Skeletal muscle tissue (tissue), 4 donors: ENCODE measurements around the gene KLHL1. TPM values are rescaled to one million over a fixed set of nuclear protein-coding genes. Genes with fewer than 3 reads are reported as not detected.

Experiments
- H3K27ac ChIP-seq: one replicate; pipeline ENCODE4 v1.7.0; 2013; ENCODE audit warnings: mild to moderate bottlenecking, low read depth, low read length, inconsistent platforms
- H3K27me3 ChIP-seq, 3 donors: one replicate each; pipeline ENCODE4 v1.7.0; 2013; ENCODE audit warnings: low read length in 3 of 3; ENCODE audit not compliant: control insufficient read depth in 3 of 3, insufficient read depth in 3 of 3
- H3K36me3 ChIP-seq, 3 donors: one replicate each; pipeline ENCODE4 v1.7.0; 2013; ENCODE audit warnings: low read length in 3 of 3; ENCODE audit not compliant: control insufficient read depth in 3 of 3, insufficient read depth in 3 of 3
- H3K4me1 ChIP-seq, 3 donors: one replicate each; pipeline ENCODE4 v1.7.0; 2013; ENCODE audit warnings: low read length in 3 of 3, mild to moderate bottlenecking in 3 of 3; ENCODE audit not compliant: control insufficient read depth in 3 of 3, insufficient read depth in 3 of 3
- H3K4me3 ChIP-seq, 3 donors: one replicate each; pipeline ENCODE4 v1.7.0; 2013; ENCODE audit warnings: low read length in 3 of 3
- H3K9ac ChIP-seq, 3 donors: one replicate each; pipeline ENCODE4 v1.7.0; 2013; ENCODE audit warnings: low read length in 3 of 3, mild to moderate bottlenecking in 3 of 3, moderate library complexity in 2 of 3, low read depth in 1 of 3
- H3K9me3 ChIP-seq, 3 donors: one replicate each; pipeline ENCODE4 v1.7.0; 2013; ENCODE audit warnings: low read length in 3 of 3; ENCODE audit not compliant: control insufficient read depth in 3 of 3
- total RNA-seq: library from RNA; depleted of rRNA; stranded (reverse); fragments of >200 nt; gene quantifications from one replicate; pipeline ENCODE4 v1.2.3, GENCODE V29; 2014
- donor health status: Osteomylitis.

The KLHL1 gene
- total RNA-seq, 1 donor from 2014 or later, result not detected

DNA sequence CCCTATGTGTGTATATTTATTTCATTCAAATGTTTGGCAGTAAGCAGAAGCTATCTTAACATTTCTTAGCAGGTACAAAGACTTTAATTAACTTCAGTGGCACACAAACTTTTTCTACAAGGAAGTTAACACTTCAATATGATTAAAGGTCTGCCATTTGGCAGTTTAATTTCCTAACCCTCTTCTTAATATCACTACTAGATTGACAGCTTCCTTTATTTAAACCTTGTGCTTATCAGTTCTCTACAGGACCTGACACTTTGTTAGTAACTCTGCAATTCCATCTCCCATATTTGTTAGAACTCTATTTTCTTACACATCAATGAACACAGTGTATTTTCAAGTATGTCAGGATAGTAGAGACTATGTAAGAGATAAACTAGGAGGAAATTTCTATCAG, 153.0 kb downstream of the KLHL1 start:
- H3K27me3 ChIP-seq, result no peaks in the 10 kb centered on the region
- peaks cover 0 to 3% (median 0%) of the 10 kb centered on the region in 3 donors for H3K9me3 ChIP-seq
- H3K4me1 ChIP-seq, result no peaks in the 10 kb centered on the region
- no peaks in the 10 kb centered on the region for H3K36me3 ChIP-seq
- H3K27ac ChIP-seq, result no peak overlapping the region
- H3K4me3 ChIP-seq, result no peak overlapping the region
- H3K9ac ChIP-seq, result no peak overlapping the region

DNA sequence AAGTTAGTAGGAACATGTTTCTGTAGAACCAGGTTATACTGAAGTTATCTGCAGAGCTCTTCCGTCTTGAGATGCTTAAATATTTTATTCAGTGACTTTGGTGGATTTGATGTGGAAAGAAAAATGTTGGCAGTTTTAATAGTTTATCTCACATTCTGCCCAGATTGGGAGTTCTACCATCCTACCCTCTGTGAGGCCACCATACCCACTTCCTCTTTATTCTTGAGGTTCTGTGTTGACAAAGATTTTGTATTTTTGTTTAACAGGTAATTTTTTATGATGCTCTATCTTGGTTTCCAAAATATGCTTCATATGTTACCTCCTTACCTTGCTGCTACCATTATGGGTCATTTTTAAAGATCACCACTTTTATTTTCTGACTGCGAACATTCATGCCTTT, 156.8 kb downstream of the KLHL1 start:
- H3K9me3 ChIP-seq, result peaks cover 0 to 3% (median 0%) of the 10 kb centered on the region in 3 donors
- H3K9ac ChIP-seq, result no peak overlapping the region
- no peaks in the 10 kb centered on the region for H3K27me3 ChIP-seq
- no peaks in the 10 kb centered on the region for H3K4me1 ChIP-seq
- H3K27ac ChIP-seq, result no peak overlapping the region
- no peak overlapping the region for H3K4me3 ChIP-seq
- H3K36me3 ChIP-seq, result no peaks in the 10 kb centered on the region

DNA sequence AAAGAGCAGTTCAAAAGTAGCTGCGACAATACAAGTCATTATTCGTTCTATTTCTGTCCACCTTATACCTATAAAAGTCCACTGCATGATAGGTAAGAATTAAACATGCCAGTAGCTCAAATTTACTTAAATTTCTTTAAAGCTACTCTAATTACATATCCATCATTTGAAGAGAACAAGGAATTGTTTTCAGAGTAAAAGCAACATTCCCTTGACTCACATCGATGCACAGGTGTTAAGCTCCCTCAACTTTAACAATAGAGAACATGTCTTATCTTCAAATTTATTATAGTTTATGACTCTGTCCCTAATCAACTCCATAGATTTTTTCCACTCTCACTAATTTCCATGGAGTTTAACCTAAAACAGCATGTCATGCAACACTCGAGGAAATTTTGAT, 158.1 kb downstream of the KLHL1 start:
- Histone ChIP-seq H3K27ac (no peak overlapping the region), H3K4me1 (no peaks in the 10 kb centered on the region), H3K4me3 (no peak overlapping the region), H3K36me3 (no peaks in the 10 kb centered on the region), H3K9me3 (peaks cover 0 to 3% (median 0%) of the 10 kb centered on the region in 3 donors), H3K9ac (no peak overlapping the region), H3K27me3 (no peaks in the 10 kb centered on the region)

DNA sequence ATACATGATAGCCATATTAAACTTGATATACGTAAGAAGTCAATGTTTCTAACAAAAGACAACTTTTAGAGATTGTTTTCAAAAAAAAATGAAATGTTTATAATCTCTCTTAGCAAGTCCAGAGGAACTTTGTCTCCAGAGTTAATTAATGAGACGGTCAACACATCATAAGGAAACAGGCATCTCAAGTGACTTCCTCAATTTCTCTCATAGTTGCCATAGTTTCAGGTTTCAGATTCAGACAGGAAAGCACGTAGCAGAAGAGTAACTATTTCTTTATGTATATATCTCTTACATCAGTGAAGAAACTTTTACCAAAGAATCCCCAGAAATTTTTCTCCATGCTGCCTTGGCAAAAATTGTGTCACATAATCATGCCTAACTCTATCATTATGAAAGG, 160.2 kb downstream of the KLHL1 start:
- Histone ChIP-seq H3K36me3 (no peaks in the 10 kb centered on the region), H3K4me1 (no peaks in the 10 kb centered on the region), H3K27me3 (no peaks in the 10 kb centered on the region), H3K4me3 (no peak overlapping the region), H3K9me3 (peaks cover 0 to 3% (median 0%) of the 10 kb centered on the region in 3 donors), H3K9ac (no peak overlapping the region), H3K27ac (no peak overlapping the region)

DNA sequence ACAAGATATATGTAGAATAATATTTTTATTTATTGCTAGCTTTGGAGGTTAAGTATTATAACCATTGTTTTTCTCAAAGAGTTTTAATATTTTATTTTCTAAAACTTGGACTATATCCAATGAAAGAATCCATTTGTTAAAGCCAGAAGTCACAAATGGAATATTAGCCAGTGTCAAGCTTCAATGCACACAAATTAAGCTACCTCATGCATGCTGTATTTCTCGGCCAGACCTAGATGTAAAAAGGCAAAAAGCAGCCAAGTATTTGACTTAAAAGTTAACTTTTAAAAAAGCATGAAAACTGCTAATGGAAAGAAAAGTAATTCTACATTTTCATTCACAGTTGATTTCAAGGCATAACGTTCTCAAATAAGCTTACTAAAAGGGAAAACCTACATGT, 160.7 kb downstream of the KLHL1 start:
- peaks cover 0 to 3% (median 0%) of the 10 kb centered on the region in 3 donors for H3K9me3 ChIP-seq
- H3K4me3 ChIP-seq, result no peak overlapping the region
- no peak overlapping the region for H3K9ac ChIP-seq
- H3K4me1 ChIP-seq, result no peaks in the 10 kb centered on the region
- H3K36me3 ChIP-seq, result no peaks in the 10 kb centered on the region
- H3K27ac ChIP-seq, result no peak overlapping the region
- H3K27me3 ChIP-seq, result no peaks in the 10 kb centered on the region

DNA sequence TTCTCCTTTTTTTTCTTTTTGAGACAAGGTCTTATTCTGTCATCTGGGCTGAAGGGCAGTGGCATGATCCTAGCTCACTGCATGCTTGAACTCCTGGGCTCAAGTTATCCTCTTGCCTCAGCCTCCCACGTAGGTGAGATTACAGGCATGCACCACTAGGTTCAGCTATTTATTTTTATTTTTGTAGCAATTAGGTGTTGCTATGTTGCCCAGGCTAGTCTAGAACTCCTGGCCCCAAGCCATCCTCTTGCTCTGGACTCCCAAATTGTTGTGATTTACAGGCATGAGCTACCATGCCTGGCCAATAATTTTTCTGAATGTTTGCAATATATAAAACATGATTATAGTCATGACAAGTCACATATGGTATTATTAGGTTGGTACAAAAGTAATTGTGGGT, 161.7 kb downstream of the KLHL1 start:
- Histone ChIP-seq H3K4me1 (no peaks in the 10 kb centered on the region), H3K9me3 (no peaks in the 10 kb centered on the region), H3K4me3 (no peak overlapping the region), H3K27me3 (no peaks in the 10 kb centered on the region), H3K36me3 (no peaks in the 10 kb centered on the region), H3K27ac (no peak overlapping the region), H3K9ac (no peak overlapping the region)

DNA sequence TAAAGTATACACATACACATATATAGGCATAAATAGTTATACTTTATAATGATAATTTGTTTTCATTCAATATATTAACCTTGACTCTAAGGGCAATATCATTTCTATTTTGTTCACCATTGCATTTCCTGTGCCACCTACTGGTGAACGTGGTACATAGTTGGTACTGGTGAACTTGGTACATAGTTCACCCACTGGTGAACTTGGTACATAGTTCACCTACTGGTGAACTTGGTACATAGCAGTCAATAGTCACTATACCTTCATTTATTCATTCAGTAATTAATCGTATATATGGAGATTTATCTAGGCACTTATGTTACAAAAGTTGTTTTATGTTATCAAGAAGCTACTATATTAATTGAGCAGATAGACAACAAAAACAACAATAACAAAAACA, 173.2 kb downstream of the KLHL1 start:
- Histone ChIP-seq H3K4me3 (no peak overlapping the region), H3K27ac (no peak overlapping the region), H3K27me3 (no peaks in the 10 kb centered on the region), H3K9ac (no peak overlapping the region), H3K4me1 (no peaks in the 10 kb centered on the region), H3K9me3 (peaks cover 0 to 3% (median 0%) of the 10 kb centered on the region in 3 donors), H3K36me3 (no peaks in the 10 kb centered on the region)

DNA sequence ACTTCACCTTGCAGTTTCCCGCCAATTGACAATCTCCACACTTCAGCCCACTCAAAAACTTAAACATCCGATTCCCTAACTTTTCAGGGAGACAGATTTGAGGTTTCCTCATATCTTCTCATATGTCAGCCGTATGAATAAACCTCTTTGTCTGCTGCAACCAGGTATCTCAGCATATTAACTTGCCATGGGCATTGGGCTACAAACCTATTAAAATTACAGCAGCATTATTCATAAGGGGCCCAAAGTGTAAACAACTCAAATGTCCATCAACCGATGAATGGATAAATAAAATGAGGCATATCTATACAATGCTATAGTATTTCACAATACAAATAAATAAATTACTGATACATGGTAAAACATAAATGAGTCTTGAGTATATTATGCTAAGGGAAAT, 180.0 kb downstream of the KLHL1 start:
- Histone ChIP-seq H3K9me3 (no peaks in the 10 kb centered on the region), H3K9ac (no peak overlapping the region), H3K36me3 (no peaks in the 10 kb centered on the region), H3K27me3 (no peaks in the 10 kb centered on the region), H3K4me3 (no peak overlapping the region), H3K4me1 (no peaks in the 10 kb centered on the region), H3K27ac (no peak overlapping the region)

DNA sequence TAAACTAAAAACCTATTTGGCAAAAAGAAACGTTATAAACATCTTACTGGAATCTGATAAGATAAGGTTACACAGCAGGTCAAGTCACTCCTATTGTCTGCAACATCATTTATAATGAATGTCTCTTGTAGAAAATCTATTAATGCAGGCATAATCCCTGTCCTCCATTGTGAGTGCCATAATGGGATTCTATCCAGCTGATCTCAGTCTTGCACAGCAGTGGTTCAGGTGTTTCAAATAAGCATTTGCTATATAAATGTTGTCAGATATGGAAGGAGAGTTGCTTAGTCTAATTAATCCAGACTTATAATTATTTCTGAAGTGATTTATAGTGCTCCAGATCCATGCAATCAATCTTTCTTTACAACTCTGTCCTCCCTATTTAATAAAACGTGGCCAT, 187.1 kb downstream of the KLHL1 start:
- Histone ChIP-seq H3K27me3 (no peaks in the 10 kb centered on the region), H3K4me3 (no peak overlapping the region), H3K36me3 (no peaks in the 10 kb centered on the region)

DNA sequence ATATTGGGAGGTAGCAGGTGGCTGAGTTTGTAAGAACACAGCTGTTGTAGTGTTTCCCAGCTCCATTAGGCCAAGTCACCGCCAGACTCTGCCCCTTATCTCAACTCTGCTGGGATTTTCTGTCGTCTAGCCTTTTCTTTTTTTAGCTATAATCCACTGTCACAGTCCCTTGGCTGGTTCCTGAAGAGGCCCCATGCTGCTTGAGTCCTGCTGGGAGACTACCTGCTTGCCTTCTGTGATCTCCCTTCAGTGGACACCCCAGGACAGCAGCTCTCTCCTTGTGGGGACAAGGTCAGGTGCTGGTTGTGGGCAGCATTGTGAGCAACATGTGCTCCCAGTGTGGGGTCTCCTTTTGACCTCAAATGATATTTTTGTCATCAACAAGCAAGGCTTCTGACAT, 195.6 kb downstream of the KLHL1 start:
- no peak overlapping the region for H3K4me3 ChIP-seq
- H3K27ac ChIP-seq, result no peak overlapping the region
- no peaks in the 10 kb centered on the region for H3K36me3 ChIP-seq
- no peaks in the 10 kb centered on the region for H3K4me1 ChIP-seq
- H3K27me3 ChIP-seq, result no peaks in the 10 kb centered on the region
- no peak overlapping the region for H3K9ac ChIP-seq
- H3K9me3 ChIP-seq, result no peaks in the 10 kb centered on the region

More for the DNA sequence above, 187.1 kb downstream of the KLHL1 start:
- Histone ChIP-seq H3K9ac (no peak overlapping the region), H3K4me1 (no peaks in the 10 kb centered on the region), H3K9me3 (no peaks in the 10 kb centered on the region), H3K27ac (no peak overlapping the region)

DNA sequence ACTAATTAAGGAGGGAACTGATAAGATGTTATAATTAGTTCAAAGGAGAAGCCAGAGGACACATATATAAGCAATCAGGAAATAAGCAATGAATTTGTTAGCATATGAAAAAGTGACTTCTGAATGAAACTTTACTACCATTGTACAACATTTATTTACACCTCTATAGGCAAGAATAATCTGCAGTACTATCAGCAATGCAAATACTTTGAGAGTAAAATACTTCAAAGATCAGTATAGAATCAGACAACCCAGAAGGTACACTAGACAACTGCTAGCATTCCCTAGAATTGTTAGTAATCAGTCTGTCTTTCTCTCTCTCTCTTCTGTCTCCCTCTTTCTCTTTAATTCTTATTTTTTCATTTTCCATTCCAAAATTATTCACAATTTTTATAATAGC, 197.5 kb downstream of the KLHL1 start:
- Histone ChIP-seq H3K36me3 (no peaks in the 10 kb centered on the region), H3K4me1 (no peaks in the 10 kb centered on the region), H3K4me3 (no peak overlapping the region), H3K27me3 (no peaks in the 10 kb centered on the region), H3K27ac (no peak overlapping the region), H3K9ac (no peak overlapping the region), H3K9me3 (no peaks in the 10 kb centered on the region)
